ENCODE results near the gene JADE2.
A peak's percentile ranks its signal among the peaks of the same experiment; 100 is the strongest.
"Not testable (repeated sequence)": the region's sequence is repeated elsewhere in the genome, so short reads cannot be mapped to it uniquely, and the experiment has no call there.

The JADE2 gene

GRCh38 chr5:134524826-134525682 is at the start of gene JADE2:
Gene JADE2, plus strand, starts transcription at chr5:134525670. Its CDS starts 10,188 bp downstream, at chr5:134535858.
- peak; percentile 60 for DNase-seq

- no peak for DNase-seq
Observed at GRCh38 chr5:134477462-134478245, 47.8 kb upstream of the JADE2 start.

GRCh38 chr5:134479839-134480238 is 45.6 kb upstream of the JADE2 start:
- no peak for DNase-seq

GRCh38 chr5:134489227-134489944 is 36.1 kb upstream of the JADE2 start:
- DNase-seq, result no peak

GRCh38 chr5:134490255-134490924 is 35.1 kb upstream of the JADE2 start:
- DNase-seq, result no peak

- no peak for DNase-seq
Observed at GRCh38 chr5:134490925-134491271, 34.6 kb upstream of the JADE2 start.

GRCh38 chr5:134491841-134492442 is 33.5 kb upstream of the JADE2 start:
- no peak for DNase-seq

- no peak for DNase-seq
Observed at GRCh38 chr5:134492568-134492967, 32.9 kb upstream of the JADE2 start.

GRCh38 chr5:134493461-134494055 is 31.9 kb upstream of the JADE2 start:
- DNase-seq, result peak; percentile 9

- no peak for DNase-seq
Observed at GRCh38 chr5:134494780-134495179, 30.7 kb upstream of the JADE2 start.

GRCh38 chr5:134499905-134500304 is 25.6 kb upstream of the JADE2 start:
- not testable (repeated sequence) for DNase-seq

- DNase-seq, result no peak
Observed at GRCh38 chr5:134500699-134501430, 24.6 kb upstream of the JADE2 start.

- DNase-seq, result no peak
Observed at GRCh38 chr5:134502259-134502658, 23.2 kb upstream of the JADE2 start.

GRCh38 chr5:134503088-134503936 is 22.2 kb upstream of the JADE2 start:
- peak; percentile 72 for DNase-seq

- no peak for DNase-seq
Observed at GRCh38 chr5:134503937-134504437, 21.5 kb upstream of the JADE2 start.

GRCh38 chr5:134504629-134505300 is 20.7 kb upstream of the JADE2 start:
- no peak for DNase-seq

GRCh38 chr5:134506054-134507039 is 19.1 kb upstream of the JADE2 start:
- DNase-seq, result no peak

GRCh38 chr5:134507452-134507851 is 18.0 kb upstream of the JADE2 start:
- DNase-seq, result no peak

All from suppressor macrophage treated with lipopolysaccharide for 4 hours (primary cell).